ENCODE data around the gene RMI2.
"Not testable (repeated sequence)": the region's sequence is repeated elsewhere in the genome, so short reads cannot be mapped to it uniquely, and the experiment has no call there.

RMI2 gene

DNA sequence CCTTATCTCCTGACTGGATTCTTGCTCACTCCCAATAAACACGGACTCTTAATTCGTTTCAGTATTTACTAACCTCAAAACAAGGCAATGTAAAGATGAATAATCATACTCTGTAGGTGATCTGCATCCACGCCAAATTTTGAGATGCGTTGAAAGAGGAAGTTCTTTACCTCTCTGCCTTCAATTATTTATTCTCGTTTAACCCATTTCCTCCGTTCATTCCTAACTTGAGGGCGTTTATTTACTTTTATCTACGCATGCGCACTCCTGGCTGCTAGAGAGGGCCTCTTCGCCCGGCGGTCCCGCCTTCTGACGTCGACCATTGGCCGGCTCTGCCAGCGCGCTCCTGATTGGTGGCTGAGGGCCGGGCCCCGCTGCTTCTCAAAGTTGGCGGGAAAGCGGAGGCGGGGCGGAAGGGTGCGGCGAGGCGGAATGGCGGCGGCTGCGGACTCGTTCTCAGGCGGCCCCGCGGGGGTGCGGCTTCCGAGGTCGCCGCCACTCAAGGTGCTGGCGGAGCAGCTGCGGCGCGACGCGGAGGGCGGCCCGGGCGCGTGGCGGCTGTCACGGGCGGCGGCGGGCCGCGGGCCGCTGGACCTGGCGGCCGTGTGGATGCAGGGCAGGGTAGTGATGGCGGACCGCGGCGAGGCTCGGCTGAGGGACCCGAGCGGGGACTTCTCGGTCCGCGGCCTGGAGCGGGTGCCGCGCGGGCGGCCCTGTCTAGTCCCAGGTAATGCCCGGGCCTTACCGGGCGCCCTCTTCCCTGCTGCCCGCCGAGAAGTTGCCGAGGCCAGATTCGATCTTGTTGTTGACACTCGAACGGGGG lies at the start of gene RMI2:
TSS of gene RMI2 (plus strand) at position 420 of the 823 bp plus-strand sequence. CDS start at position 433, 13 bp downstream.
- DNase-seq (ENCODE audit: low spot score), result peak; percentile 96

DNA sequence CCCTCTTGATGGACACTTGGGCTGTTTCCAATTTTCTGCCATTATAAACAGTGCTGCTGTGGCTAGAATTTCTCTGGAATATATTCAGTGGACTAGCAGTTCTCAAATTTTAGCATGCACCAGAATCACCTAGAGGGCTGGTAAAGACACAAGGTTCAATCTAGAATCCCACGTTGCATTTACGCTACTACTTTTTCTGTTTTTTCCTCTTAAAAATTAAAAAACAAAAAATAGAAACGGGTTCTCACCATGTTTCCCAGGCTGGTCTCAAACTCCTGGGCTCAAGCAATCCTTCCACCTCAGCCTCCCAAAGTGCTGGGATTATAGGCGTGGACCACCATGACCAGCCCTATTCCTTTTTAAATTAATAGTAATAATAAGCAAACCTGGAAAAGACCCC lies 49.6 kb upstream of the RMI2 start:
- DNase-seq (ENCODE audit: low spot score), result no peak

DNA sequence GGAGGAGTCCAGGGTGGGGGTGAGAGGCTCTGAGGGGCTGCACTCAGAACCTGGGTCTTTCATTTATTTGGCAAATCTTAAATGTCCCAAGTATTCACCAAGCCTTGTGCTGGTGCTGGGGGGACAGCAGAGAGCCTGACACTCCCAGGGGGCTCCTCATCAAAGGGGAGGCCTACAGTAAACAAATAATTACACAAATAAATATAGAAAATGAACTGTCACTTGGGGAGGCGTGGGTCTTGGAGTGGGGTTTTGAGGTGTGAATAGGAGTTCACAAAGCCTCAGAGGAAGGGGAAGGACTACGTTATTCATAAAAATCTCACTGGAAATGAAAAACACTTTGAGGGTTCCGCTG lies 48.9 kb upstream of the RMI2 start:
- DNase-seq (ENCODE audit: low spot score), result no peak

DNA sequence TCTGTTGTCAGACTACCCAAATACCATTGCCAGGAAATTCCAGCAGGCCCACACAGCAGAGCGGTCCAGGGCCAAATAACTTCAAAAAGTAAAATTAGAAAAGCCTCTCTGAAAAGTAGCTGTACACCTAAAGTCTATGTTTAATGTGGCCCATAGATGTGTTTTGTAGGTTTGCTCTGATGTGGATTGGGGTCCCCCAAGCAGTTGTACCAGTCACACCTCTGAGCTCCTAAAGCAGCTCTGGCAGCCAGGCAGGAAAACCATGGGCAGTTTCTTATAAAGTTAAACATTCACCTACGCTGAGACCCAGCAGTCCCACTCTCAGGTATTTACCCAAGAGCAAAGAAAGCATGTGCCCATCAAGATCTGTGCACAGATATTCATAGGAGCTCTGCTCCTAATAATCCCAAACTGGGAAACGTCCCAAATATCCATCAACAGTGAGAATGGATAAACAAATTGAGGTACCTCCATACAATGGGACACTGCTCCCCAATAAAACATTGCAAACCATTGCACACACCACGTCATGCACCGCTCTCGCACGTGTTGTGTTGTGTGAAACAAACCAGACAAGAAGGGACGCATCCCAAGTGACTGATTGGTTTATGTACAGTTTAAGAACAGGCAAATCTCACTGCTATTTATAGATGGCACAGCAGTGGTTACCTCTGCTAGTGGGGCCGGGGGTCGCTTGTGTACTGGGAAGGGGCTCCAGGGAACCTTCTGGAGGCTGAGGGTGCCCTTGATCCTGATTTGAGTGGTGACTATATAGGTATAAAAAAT lies 48.4 kb upstream of the RMI2 start:
- no peak for DNase-seq (ENCODE audit: low spot score)

- peak; percentile 53 for DNase-seq (ENCODE audit: low spot score)
Measured at GRCh38 chr16:11297492-11298142, 47.6 kb upstream of the RMI2 start.

DNA sequence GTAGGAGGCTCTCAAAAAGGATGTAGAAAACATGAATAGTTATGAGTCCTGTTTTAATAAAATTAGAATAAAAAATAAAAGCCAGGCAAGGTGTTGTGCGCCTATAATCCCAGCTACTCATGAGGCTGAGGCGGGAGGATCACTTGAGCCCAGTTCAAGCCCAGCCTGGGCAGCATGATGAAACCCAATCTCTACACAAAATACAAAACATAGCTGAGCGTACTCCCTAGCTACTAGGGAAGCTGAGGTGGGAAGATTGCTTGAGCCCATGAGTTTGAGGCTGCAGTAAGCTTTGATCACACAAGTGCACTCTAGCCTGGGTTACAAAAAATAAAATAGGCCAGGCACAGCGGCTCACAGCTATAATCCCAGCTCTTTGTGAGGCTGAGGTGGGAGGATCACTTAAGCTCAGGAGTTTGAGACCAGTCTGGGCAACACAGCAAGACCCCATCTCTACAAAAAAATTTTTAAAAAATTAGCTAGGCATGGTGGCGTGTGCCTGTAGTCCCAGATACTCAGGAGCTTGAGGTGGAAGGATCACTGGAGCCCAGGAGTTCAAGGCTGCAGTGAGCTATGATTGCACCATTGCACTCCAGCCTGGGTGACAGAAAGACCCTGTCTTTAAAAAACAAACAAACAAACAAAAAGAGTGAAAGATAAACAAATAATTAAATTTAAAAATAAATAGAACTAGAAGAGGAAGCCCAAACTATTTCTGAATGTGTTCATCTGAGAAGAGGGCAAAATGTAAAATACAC lies 46.9 kb upstream of the RMI2 start:
- no peak for DNase-seq (ENCODE audit: low spot score)

DNA sequence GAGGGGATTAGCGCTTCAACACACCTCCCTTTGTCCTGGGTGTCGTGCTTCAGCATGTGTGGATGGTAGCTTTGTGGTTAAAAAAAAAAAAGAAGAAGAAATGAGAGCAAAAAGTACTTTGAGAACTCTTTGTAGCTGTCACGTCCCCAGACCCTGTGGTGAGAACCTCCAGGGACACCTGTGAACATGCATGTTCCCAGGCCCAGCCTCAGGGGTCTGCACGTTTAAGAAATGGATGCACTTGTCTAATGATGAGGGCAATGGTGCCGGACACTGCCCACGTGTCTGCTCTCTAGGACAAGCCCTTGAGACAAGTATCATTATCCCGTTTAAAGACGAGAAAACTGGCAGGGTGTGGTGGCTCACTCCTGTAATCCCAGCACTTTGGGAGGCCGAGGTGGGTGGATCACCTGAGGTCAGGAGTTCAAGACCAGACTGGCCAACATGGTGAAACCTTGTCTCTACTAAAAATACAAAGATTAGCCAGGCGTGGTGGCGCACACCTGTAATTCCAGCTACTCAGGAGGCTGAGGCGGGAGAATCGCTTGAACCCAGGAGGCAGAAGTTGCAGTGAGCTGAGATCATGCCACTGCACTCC lies 46.2 kb upstream of the RMI2 start:
- not testable (repeated sequence) for DNase-seq (ENCODE audit: low spot score)

- no peak for DNase-seq (ENCODE audit: low spot score)
Measured at GRCh38 chr16:11299865-11300559, 45.2 kb upstream of the RMI2 start.

DNA sequence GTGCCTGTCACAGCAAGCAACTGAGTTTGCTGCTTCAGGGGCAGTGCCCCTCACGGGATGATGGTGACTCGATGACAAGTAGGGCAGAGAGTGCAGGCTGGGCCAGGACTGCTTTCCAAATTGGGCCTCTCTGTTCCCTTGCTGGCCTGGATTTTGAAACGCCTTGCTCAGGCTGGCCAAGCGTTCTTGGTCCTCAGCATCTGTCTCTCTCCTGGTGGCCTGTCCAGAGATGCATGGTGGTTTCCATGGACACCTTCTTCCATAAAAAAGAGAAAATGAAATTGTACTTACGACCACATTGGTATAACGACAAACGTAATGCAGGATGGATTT lies 44.7 kb upstream of the RMI2 start:
- no peak for DNase-seq (ENCODE audit: low spot score)

- DNase-seq (ENCODE audit: low spot score), result no peak
Measured at GRCh38 chr16:11301645-11302501, 43.4 kb upstream of the RMI2 start.

DNA sequence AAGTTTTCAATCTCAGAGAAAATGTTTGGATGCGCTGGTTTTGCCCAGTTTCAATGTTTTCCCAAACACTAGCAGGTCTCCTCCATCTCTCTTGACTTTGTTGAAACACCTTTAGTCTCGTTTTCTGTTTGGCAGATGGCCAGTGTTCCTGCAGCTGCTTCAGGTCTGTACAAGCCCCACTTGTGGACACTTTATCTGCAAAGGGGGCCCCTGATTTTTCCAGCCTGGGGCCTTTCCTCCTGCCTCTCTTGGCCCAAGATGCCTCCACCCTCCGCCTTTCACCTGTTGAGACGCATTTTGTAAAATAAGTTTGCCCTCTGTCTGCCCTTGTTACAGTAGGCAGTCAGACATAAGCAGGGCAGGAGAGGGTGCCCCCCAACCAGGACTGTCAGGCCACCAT lies 42.3 kb upstream of the RMI2 start:
- no peak for DNase-seq (ENCODE audit: low spot score)

DNA sequence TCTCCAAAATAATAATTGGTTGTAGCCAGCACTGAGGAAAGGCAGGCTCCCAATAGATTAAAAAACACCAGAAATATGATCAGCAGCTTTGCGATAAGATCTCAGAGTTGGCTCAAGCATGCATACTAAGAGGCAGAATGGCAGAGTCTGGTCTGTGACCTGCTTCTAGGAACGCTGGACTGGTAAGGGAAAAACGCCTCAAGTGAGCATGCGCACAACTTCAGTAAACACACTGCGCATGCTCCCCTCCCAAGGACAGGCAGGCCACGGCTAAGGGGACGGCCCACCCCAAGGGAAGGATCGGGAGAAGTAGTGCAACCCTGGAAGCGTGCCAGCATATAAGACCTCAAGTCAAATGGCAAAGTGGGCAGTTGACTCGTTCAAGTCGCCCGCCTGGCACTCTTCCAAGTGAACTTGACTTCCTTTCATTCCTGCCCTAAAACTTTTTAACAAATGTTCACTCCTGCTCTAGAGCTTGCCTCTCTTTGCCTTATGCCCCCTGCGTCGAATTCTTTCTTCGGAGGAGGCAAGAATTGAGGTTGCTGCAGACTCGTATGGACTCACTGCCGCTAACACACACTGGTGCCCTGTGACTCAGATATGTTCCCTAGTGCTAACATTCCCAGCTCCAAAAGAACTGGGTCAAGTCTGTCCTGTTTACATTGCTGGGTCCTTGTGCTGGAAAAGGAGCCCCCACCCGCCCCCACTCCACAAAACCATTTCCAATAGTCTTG lies 41.7 kb upstream of the RMI2 start:
- DNase-seq (ENCODE audit: low spot score), result no peak

GRCh38 chr16:11306381-11306780 lies 38.9 kb upstream of the RMI2 start:
- no peak for DNase-seq (ENCODE audit: low spot score)

DNA sequence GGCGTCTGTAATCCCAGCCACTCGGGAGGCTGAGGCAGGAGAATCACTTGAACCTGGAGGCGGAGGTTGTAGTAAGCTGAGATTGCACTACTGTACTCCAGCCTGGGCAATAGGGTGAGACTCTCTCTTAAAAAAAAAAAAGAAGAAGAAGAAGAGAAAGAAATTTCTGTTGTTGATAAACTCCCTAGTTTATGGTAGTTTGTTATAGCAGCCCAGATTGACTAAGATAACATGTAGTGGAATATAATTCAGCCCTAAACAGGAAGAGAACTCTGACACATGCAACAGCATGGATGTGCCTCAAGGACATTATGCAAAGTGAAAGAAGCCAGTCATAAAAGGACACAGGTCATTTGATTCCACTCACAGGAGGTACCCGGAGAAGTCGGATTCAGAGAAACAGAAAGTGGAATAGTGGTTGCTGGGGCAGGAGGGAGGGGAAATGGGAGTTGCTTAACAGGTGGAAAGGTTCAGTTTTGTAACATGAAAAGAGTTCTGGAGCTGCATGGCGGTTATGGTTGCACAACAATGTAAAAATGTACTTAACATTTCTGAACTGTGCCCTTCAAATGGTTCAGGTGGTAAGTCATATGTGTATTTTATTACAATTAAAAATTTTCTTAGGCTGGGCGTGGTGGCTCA lies 38.1 kb upstream of the RMI2 start:
- no peak for DNase-seq (ENCODE audit: low spot score)

DNA sequence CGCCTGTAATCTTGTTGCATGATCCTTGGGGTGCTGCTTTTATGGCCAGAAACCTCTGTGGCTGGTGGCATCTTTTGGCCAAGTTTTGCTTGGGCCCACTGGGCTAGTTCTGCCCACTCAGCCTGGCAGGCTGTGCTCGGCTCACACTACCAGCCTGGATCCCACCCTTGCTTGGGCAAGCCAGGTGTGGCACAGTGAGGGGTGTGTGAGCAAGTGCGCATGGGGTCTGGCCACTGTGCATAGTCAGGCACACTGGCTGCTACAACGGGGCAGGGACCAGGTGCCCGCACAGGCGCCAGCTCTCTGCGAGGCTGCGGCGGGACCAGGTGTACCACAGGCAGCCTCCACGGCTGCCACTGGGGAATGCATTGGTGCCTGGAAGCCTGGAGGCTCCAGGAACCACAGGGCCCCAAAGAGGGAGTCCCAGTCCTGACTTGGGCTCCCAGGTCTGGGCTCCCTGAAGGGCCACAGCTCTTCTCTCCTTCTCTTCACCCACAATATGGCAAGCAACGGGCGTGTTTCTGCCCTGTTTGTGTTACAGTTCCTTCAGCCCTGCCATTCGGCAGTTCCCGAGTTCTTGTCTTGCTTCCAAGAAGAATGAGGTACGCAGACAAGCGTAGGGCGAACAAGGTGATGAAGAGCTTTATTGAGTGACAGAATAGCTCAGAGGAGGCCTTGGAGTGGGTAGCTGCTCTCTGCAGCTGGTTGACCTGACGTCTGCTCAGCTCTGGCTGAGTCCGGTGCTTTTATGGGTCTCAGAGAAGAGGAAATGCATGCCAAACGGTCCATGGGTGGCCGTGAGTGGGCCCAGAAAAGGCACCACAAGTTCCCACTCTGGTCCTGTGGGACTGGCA lies 37.4 kb upstream of the RMI2 start:
- DNase-seq (ENCODE audit: low spot score), result no peak

DNA sequence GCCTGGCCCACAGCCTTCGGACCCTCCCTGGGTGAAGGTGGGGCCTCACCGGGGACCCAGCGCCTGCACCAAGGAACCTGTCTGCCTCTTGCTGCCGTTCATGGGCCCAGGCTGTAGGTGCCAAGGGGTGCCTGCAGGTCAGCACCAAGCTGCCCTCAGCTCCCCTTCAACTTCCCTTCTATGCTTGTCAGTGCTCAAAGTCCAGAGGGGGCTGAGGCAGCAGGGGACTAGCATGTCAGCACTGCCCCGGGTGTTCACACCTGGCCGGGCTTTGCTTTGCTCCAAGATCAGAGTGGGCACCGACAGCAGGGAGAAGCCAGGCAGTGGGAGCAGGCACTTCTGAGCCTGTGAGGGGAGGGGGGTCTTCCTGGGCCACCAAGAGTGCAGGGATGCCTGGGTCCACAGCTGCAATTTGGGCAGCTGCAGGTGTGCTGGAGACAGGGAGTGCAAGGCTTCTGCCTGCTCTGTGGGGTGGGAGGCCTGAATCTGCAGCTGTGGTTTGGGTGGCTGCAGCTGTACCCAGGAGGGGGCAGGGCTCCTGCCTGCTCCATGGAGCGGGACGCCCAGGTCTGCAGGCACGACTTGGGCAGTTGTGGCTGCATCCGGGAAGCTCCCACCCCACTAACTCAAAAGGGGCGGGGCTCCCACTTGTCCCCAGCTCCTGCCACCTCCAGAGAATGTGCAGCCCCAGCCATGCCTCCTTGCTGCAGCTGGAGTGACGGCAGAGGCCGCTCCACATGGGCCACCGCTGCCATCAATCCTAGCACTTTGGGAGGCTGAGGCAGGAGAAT lies 36.6 kb upstream of the RMI2 start:
- DNase-seq (ENCODE audit: low spot score), result no peak

- DNase-seq (ENCODE audit: low spot score), result no peak
Measured at GRCh38 chr16:11309895-11310633, 35.2 kb upstream of the RMI2 start.
